Fibroblast of gingiva (primary cell): ENCODE measurements around the gene ANO9.
"Not testable (repeated sequence)": the region's sequence is repeated elsewhere in the genome, so short reads cannot be mapped to it uniquely, and the experiment has no call there.

ENCODE experiments used
- DNase-seq: peaks from one replicate; pipeline ENCODE4 v3.0.0-alpha.2; 2011; ENCODE audit warnings: low read depth

The ANO9 gene

GRCh38 chr11:400241-400689 lies 41.5 kb downstream of the ANO9 start:
- no peak for DNase-seq

GRCh38 chr11:399731-400211 lies 42.0 kb downstream of the ANO9 start:
- DNase-seq, result no peak

DNA sequence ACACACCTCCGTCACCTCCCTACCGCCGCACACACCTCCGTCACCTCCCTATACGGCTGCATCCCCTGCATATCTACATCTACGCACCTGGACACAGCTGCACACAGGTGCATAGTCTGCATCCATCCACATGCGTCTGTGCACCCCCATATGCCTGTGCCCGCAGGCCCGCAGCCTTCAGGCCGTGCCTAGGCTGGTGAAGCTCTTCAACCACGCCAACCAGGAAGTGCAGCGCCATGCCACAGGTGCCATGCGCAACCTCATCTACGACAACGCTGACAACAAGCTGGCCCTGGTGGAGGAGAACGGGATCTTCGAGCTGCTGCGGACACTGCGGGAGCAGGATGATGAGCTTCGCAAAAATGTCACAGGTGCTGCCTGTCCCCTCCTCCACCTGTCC lies 43.0 kb downstream of the ANO9 start:
- no peak for DNase-seq

- peak; percentile 31 for DNase-seq
These were observed 44.8 kb downstream of the ANO9 start for GRCh38 chr11:396948-397548.

DNA sequence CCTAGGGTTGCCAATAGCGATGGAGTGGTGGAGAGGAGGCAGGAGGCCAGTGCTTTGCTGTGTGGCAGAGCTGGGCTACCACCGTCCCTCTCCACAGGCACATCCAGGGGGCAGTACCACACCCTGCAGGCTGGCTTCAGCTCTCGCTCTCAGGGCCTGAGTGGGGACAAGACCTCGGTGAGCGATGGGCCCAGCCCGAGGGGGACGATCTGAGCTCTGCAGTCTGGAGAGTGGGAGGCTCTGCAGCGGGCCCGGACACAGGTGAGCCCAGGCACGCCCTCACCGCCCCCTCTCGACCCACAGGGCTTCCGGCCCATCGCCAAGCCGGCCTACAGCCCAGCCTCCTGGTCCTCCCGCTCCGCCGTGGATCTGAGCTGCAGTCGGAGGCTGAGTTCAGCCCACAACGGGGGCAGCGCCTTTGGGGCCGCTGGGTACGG lies 45.3 kb downstream of the ANO9 start:
- DNase-seq, result no peak

- DNase-seq, result no peak
These were observed 45.9 kb downstream of the ANO9 start for GRCh38 chr11:395866-396265.

GRCh38 chr11:394858-395655 lies 46.8 kb downstream of the ANO9 start:
- no peak for DNase-seq

DNA sequence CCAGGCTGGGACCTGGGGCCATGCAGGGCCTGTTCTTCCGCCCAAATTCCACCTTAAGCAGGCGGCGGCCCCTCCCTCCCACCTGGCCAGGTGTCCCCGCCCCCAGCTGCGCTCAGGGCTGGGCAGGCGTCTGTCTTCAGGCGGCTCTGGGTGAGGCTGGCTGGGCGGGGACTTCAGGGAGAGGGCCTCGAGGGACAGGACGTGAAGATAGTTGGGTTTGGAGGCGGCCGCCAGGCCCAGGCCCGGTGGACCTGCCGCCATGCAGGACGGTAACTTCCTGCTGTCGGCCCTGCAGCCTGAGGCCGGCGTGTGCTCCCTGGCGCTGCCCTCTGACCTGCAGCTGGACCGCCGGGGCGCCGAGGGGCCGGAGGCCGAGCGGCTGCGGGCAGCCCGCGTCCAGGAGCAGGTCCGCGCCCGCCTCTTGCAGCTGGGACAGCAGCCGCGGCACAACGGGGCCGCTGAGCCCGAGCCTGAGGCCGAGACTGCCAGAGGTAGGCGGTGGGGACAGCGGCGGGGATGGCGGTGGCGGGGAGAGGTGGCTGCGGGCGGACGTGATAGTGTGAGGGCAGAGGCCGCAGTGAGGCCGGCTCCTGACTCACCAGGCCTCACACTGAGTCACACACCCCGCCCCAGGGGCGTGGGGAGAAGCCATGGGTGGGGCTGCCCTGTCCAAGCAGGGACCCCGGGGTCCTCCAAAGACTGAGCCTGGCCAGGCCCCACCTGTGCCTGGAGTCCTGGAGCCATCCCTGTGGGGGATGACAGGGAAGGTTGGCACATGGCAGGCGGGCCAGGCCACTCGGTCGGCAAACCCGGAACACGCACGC lies 47.6 kb downstream of the ANO9 start, which contains the start of gene PKP3:
Gene PKP3 (plus strand): TSS at position 176 of the 824 bp plus-strand sequence. CDS start 84 bp downstream, at position 260.
- peak; percentile 17 for DNase-seq

- DNase-seq, result peak; percentile 60
These were observed 48.4 kb downstream of the ANO9 start for GRCh38 chr11:393219-394033.

GRCh38 chr11:392102-392777 lies 49.6 kb downstream of the ANO9 start:
- no peak for DNase-seq

DNA sequence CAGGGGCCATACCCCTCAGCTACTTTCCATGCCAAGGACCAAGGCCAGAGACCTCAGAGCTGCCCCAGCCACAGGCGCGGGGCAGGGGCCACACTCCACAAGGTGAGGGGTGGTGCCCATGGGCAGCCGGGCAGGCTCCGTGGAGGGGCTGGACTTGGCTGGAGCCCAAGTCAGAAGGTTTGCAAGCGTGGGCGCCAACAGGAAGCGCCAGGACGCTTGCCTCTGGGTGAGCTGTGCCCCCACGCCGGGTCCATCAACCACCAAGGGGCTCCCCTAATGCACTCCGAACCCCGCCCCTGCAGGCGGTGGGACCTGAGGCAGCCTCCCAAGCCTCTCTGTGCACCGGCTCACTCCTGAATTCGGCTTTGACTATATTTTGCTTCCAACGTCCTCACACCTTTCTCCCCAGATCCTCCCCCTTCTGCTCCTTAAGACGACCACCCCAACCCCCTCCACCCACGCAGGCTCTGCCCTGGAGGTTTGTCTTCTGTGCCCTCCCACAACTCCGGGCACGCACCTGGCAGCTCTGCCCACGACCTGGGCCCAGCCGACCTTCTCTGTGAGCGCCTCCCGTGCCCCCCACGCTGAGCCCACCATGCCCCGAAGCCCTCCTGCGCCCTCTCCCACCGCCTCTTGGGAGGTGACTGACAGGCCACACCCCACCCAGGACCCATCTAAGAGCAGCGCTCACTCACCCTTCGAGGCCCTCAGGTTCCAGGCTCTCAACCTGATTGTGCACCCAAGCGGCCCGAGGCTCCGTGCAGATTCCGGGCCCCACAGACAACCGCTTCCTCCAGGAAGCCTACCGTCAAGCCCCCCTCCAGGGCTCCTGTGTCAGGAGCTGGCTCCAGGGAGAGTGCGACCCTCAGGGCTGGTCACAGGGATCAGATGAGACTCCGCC lies 50.4 kb downstream of the ANO9 start:
- no peak for DNase-seq

DNA sequence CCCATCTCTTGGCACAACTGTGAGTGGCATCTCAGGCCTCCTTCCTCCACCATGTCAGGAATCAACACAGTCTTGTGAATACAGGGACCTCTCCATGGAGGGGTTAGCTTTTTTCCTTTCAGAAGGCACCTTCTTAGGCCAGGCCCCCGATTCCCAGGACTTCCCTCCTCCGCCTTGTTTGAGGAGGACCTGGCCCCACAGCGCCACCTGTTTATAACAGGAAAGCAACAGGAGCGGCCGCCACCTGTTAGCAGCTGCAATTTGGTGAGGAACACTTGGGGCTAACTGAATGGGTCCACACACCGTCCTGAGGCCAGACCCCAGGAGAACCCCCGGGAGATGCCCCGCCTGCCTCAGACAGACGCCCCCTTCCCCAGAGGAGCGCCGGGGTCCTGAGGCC lies 51.6 kb downstream of the ANO9 start:
- DNase-seq, result no peak

DNA sequence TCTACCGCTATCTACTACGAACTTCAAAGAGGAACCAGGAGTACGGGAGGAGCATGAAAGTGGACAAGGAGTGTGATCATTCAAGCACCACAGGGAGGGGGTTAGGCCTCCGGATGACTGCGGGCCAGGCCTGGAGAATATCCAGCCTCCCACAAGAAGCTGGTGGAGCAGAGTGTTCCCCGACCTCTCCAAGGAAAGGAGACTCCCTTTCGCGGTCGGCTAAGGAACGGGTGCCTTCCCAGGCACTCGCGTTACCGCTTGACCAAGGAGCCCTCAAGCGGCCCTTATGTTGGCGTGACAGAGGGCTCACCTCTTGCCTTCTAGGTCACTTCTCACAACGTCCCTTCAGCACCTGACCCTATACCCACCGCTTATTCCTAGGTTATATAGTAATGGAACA lies 52.4 kb downstream of the ANO9 start:
- not testable (repeated sequence) for DNase-seq

GRCh38 chr11:387193-387793 lies 54.5 kb downstream of the ANO9 start:
- no peak for DNase-seq

DNA sequence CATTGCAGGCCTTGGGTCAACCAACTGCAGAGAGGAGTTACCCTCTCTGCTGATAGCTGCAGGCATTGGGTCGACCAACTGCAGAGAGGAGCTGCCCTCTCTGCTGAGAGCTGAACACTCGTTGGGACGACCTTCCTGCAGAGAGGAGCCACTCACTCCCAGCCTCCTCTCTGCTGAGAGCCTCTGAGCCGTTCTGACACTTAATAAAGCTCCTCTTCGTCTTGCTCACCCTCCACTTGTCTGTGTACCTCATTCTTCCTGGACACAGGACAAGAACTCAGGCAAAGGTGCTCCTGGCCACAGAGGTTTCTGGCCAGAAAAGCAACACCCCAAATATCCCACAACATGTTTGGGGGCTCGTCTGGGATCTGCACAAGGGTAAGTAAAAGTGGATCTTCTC lies 55.3 kb downstream of the ANO9 start:
- no peak for DNase-seq

- no peak for DNase-seq
These were observed 56.0 kb downstream of the ANO9 start for GRCh38 chr11:385594-386351.

GRCh38 chr11:384511-384910 lies 57.3 kb downstream of the ANO9 start:
- DNase-seq, result no peak

DNA sequence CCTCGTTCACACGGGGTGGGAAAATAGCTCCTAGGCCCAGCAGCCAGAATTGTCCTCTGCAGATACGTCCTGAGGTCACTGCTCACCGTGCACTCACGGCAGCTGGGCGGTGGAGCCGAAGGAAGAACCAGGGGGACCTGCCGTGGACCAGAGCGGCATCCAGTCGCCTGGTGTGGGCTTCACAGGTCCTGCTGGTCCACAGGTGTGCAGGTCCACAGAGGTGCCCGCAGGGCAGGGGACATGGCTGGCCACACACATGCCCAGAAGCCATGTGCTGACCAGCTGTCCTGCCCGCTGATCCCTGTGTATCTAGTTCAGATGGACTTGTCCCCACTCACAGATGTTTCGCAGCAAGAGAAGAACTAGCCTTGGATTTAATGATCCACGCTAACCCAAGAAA lies 58.4 kb downstream of the ANO9 start:
- no peak for DNase-seq
